ENCODE results near the gene NCMAP. TPM values are rescaled to one million over a fixed set of nuclear protein-coding genes. Genes with fewer than 3 reads are reported as not detected.

Gene NCMAP
- total RNA-seq, 1 experiment from 2014 or later = 78.8 TPM

- Mint-ChIP-seq H3K4me3 (ENCODE audit: low read depth, unreplicated experiment) (no peak overlapping the region), H3K27me3 (ENCODE audit: unreplicated experiment) (no peaks in the 10 kb centered on the region), H3K36me3 (ENCODE audit: insufficient read depth, unreplicated experiment) (peaks cover 81% of the 10 kb centered on the region), H3K4me1 (ENCODE audit: low read depth, unreplicated experiment) (peaks cover 21% of the 10 kb centered on the region), H3K27ac (ENCODE audit: unreplicated experiment) (no peak overlapping the region), H3K9me3 (ENCODE audit: low read depth, unreplicated experiment) (no peaks in the 10 kb centered on the region)
- CTCF ChIA-PET = no interaction called here
- TF ChIP-seq, protein P1, sequence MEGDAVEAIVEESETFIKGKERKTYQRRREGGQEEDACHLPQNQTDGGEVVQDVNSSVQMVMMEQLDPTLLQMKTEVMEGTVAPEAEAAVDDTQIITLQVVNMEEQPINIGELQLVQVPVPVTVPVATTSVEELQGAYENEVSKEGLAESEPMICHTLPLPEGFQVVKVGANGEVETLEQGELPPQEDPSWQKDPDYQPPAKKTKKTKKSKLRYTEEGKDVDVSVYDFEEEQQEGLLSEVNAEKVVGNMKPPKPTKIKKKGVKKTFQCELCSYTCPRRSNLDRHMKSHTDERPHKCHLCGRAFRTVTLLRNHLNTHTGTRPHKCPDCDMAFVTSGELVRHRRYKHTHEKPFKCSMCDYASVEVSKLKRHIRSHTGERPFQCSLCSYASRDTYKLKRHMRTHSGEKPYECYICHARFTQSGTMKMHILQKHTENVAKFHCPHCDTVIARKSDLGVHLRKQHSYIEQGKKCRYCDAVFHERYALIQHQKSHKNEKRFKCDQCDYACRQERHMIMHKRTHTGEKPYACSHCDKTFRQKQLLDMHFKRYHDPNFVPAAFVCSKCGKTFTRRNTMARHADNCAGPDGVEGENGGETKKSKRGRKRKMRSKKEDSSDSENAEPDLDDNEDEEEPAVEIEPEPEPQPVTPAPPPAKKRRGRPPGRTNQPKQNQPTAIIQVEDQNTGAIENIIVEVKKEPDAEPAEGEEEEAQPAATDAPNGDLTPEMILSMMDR (IDR thresholded peaks at IDR 0.05; ENCODE audit: unreplicated experiment) = no peak
- no peak for DNase-seq
- intact Hi-C loops (cut with micrococcal nuclease; ENCODE audit: unreplicated experiment) = no loop called here
- BruUV-seq (replicated peaks) = no TSS peak
Observed at GRCh38 chr1:24654010-24654409, 98.1 kb downstream of the NCMAP start.

- Mint-ChIP-seq H3K4me3 (ENCODE audit: low read depth, unreplicated experiment) (no peak overlapping the region), H3K4me1 (ENCODE audit: low read depth, unreplicated experiment) (peaks cover 21% of the 10 kb centered on the region), H3K27ac (ENCODE audit: unreplicated experiment) (peak overlapping the region; percentile 10), H3K9me3 (ENCODE audit: low read depth, unreplicated experiment) (no peaks in the 10 kb centered on the region), H3K36me3 (ENCODE audit: insufficient read depth, unreplicated experiment) (peaks cover 68% of the 10 kb centered on the region), H3K27me3 (ENCODE audit: unreplicated experiment) (no peaks in the 10 kb centered on the region)
- DNase-seq = no peak
- intact Hi-C loops (cut with micrococcal nuclease; ENCODE audit: unreplicated experiment) = no loop called here
- BruUV-seq (replicated peaks) = no TSS peak
- CTCF ChIA-PET = no interaction called here
- TF ChIP-seq, protein P1 (IDR thresholded peaks at IDR 0.05; ENCODE audit: unreplicated experiment) = no peak
Observed at GRCh38 chr1:24656046-24656445, 100.2 kb downstream of the NCMAP start.

GRCh38 chr1:24657781-24658180 is 101.9 kb downstream of the NCMAP start:
- BruUV-seq (replicated peaks) = no TSS peak
- intact Hi-C loops (cut with micrococcal nuclease; ENCODE audit: unreplicated experiment) = no loop called here
- H3K4me3 Mint-ChIP-seq (ENCODE audit: low read depth, unreplicated experiment) = peak overlapping the region; percentile 32
- no peaks in the 10 kb centered on the region for H3K27me3 Mint-ChIP-seq (ENCODE audit: unreplicated experiment)
- peaks cover 21% of the 10 kb centered on the region for H3K4me1 Mint-ChIP-seq (ENCODE audit: low read depth, unreplicated experiment)
- H3K27ac Mint-ChIP-seq (ENCODE audit: unreplicated experiment) = no peak overlapping the region
- CTCF ChIA-PET = interaction anchor here (0.7 kb wide), 1 partner anchor 26 kb away, joined by 3 read pairs; no protein-coding TSS in a partner anchor
- H3K9me3 Mint-ChIP-seq (ENCODE audit: low read depth, unreplicated experiment) = no peaks in the 10 kb centered on the region
- DNase-seq = no peak
- TF ChIP-seq, protein P1 (IDR thresholded peaks at IDR 0.05; ENCODE audit: unreplicated experiment) = no peak
- peaks cover 58% of the 10 kb centered on the region for H3K36me3 Mint-ChIP-seq (ENCODE audit: insufficient read depth, unreplicated experiment)

Other genes starting within 250 kb of the NCMAP start
- gene GRHL3, start 236.7 kb upstream of the NCMAP start, total RNA-seq (2022) = 1.4 and 2.9 TPM in 2 replicates
- 9.1 and 10.4 TPM in 2 replicates for gene STPG1, start 142.3 kb upstream of the NCMAP start, total RNA-seq (2022)
- gene NIPAL3, start 140.3 kb upstream of the NCMAP start, total RNA-seq (2022) = 28.8 and 30.8 TPM in 2 replicates
- gene RCAN3, start 53.3 kb upstream of the NCMAP start, total RNA-seq (2022) = 12.9 and 15.3 TPM in 2 replicates
- gene SRRM1, start 87.2 kb downstream of the NCMAP start, total RNA-seq (2022) = 122 and 130 TPM in 2 replicates
- gene CLIC4, start 189.4 kb downstream of the NCMAP start, total RNA-seq (2022) = 45.2 and 62.7 TPM in 2 replicates